Common myeloid progenitor, CD34-positive (primary cell): ENCODE measurements around the gene RAI14.

Experiments used
- CTCF ChIA-PET: fragments of 350-600 bp; sonication (Branson Sonifier 250); formaldehyde crosslinking; loops from one replicate; lab custom pipeline; 2021; ENCODE audit warnings: antibody characterized with exemption; lab: Charles Lee
- POLR2A ChIA-PET: fragments of 350-600 bp; sonication (Branson Sonifier 250); formaldehyde crosslinking; loops from one replicate; lab custom pipeline; 2021; ENCODE audit warnings: antibody characterized with exemption; lab: Charles Lee
- DNase-seq, 3 donors: peaks; one replicate each; pipeline versions ENCODE4 v3.0.0 to v3.0.0-alpha.2; 2013
- H3K27ac ChIP-seq, 2 experiments: 1 replicate in 1 of 2; 2 replicates in 1 of 2; pipeline ENCODE4 v1.7.0; 2013; ENCODE audit warnings: inconsistent platforms in 2 of 2, low read length in 2 of 2, mild to moderate bottlenecking in 2 of 2, low read depth in 1 of 2, moderate library complexity in 1 of 2; ENCODE audit not compliant: severe bottlenecking in 2 of 2, insufficient read depth in 1 of 2, poor library complexity in 1 of 2
- H3K27me3 ChIP-seq, 5 experiments: replicated peaks in 2 of 5; 1 replicate in 3 of 5; 2 replicates in 2 of 5; pipeline versions ENCODE4 v1.6.1 to v1.7.0; 2013; ENCODE audit warnings: low read length in 4 of 5, mild to moderate bottlenecking in 2 of 5, moderate library complexity in 2 of 5, inconsistent platforms in 1 of 5; ENCODE audit not compliant: insufficient read depth in 5 of 5, control insufficient read depth in 4 of 5
- H3K36me3 ChIP-seq, 4 experiments: 1 replicate in 2 of 4; 2 replicates in 2 of 4; pipeline versions ENCODE4 v1.6.1 to v1.7.0; 2013; ENCODE audit warnings: low read length in 3 of 4, control low read depth in 1 of 4, mild to moderate bottlenecking in 1 of 4; ENCODE audit not compliant: control insufficient read depth in 4 of 4, insufficient read depth in 4 of 4
- H3K4me1 ChIP-seq, 4 experiments: 1 replicate in 3 of 4; 2 replicates in 1 of 4; pipeline versions ENCODE4 v1.6.1 to v1.7.1; 2013; ENCODE audit warnings: low read length in 3 of 4, mild to moderate bottlenecking in 3 of 4, control low read depth in 1 of 4, inconsistent platforms in 1 of 4, moderate library complexity in 1 of 4; ENCODE audit not compliant: control insufficient read depth in 4 of 4, insufficient read depth in 4 of 4; ENCODE audit errors: control extremely low read depth in 1 of 4
- H3K4me3 ChIP-seq, 7 experiments: 1 replicate in 4 of 7; 2 replicates in 3 of 7; pipeline versions ENCODE4 v1.5.1 to v1.7.0; 2013; ENCODE audit warnings: mild to moderate bottlenecking in 7 of 7, low read length in 6 of 7, moderate library complexity in 6 of 7, inconsistent platforms in 2 of 7, low read depth in 2 of 7, control low read depth in 1 of 7; ENCODE audit not compliant: insufficient read depth in 4 of 7, control insufficient read depth in 1 of 7; ENCODE audit errors: extremely low read depth in 1 of 7
- H3K9me3 ChIP-seq, 5 experiments: 1 replicate in 4 of 5; 2 replicates in 1 of 5; pipeline versions ENCODE4 v1.6.1 to v1.7.1; 2013; ENCODE audit warnings: low read length in 4 of 5, mild to moderate bottlenecking in 2 of 5, inconsistent platforms in 1 of 5, low read depth in 1 of 5, moderate library complexity in 1 of 5; ENCODE audit not compliant: control insufficient read depth in 4 of 5, insufficient read depth in 2 of 5; ENCODE audit errors: control extremely low read depth in 1 of 5
- WGBS: methylation state at CpG from one replicate; pipeline ENCODE4 v1.1.5; 2013; ENCODE audit not compliant: insufficient coverage; 5-methylcytosine and 5-hydroxymethylcytosine counted together

The RAI14 gene

GRCh38 chr5:34666392-34667080 is 10.4 kb downstream of the RAI14 start:
- CTCF ChIA-PET: no interaction called here
- no peaks in the 10 kb centered on the region for H3K36me3 ChIP-seq
- 94% methylated on average over 6 of the region's 8 CpGs for WGBS

DNA sequence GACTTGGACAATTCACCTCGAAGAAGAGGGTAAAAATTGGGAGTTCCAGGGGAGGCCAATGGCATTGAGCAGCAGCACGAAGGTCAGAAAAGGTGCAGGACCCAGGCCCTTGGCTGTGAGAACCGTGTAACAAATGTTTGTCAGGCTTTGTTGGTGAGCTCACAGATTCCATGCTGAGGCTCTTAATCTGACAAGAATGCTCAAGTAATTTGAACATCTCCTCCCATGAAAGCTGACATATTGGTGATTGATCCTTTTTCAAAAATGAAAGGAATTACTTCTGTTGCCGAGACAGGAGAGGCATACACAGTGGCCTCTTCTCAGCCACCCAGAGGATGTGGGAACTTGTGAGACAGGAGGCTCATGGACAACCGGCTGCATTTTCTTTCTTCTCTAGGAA is 11.6 kb downstream of the RAI14 start:
- Histone ChIP-seq H3K27me3 (no peaks in the 10 kb centered on the region), H3K36me3 (no peaks in the 10 kb centered on the region), H3K4me3 (no peak overlapping the region), H3K27ac (no peak overlapping the region), H3K4me1 (no peaks in the 10 kb centered on the region), H3K9me3 (no peaks in the 10 kb centered on the region)
- ChIA-PET CTCF (no interaction called here), POLR2A (no interaction called here)
- 97% methylated on average over 5 of the region's 5 CpGs for WGBS
- DNase-seq: no peak

More at GRCh38 chr5:34666392-34667080, 10.4 kb downstream of the RAI14 start:
- H3K4me1 ChIP-seq: no peaks in the 10 kb centered on the region
- POLR2A ChIA-PET: no interaction called here
- H3K27ac ChIP-seq: no peak overlapping the region
- no peaks in the 10 kb centered on the region for H3K27me3 ChIP-seq
- H3K4me3 ChIP-seq: no peak overlapping the region
- H3K9me3 ChIP-seq: no peaks in the 10 kb centered on the region
- DNase-seq: no peak

- Histone ChIP-seq H3K27me3 (no peaks in the 10 kb centered on the region), H3K36me3 (no peaks in the 10 kb centered on the region), H3K4me3 (no peak overlapping the region), H3K4me1 (no peaks in the 10 kb centered on the region), H3K9me3 (no peaks in the 10 kb centered on the region), H3K27ac (no peak overlapping the region)
- POLR2A ChIA-PET: no interaction called here
- WGBS: 98% methylated on average over 5 of the region's 7 CpGs
- CTCF ChIA-PET: interaction anchor here (1.0 kb wide), 1 partner anchor 21 kb away, joined by 3 read pairs; no protein-coding TSS in a partner anchor
- no peak for DNase-seq
These were observed 13.9 kb downstream of the RAI14 start for GRCh38 chr5:34669931-34670516.

DNA sequence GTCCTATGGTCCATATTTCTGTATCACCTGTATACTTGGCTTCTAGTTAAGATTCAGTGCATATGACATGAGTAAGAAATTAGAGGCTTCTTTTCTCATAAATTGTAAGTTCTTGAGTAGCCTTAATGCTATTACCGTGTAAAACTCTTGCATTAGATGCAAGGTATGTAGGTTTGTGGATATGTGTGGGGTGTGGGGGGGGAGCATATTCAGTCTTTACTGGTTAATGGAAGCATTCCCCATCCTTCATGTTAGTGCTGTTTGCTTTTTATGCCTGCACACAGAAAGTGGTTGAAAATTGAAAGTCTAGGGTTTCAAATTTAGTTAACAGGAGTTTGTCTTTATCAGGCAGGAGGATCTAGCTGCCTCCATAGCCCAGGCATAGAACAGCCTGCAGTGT is 16.1 kb downstream of the RAI14 start:
- Histone ChIP-seq H3K4me1 (no peaks in the 10 kb centered on the region), H3K36me3 (no peaks in the 10 kb centered on the region), H3K9me3 (no peaks in the 10 kb centered on the region), H3K4me3 (no peak overlapping the region), H3K27me3 (no peaks in the 10 kb centered on the region), H3K27ac (no peak overlapping the region)
- ChIA-PET POLR2A (no interaction called here), CTCF (no interaction called here)
- WGBS: 100% methylated on average over 1 of the region's 1 CpG
- no peak for DNase-seq

GRCh38 chr5:34673463-34674125 is 17.5 kb downstream of the RAI14 start:
- Histone ChIP-seq H3K4me1 (no peaks in the 10 kb centered on the region), H3K27ac (no peak overlapping the region), H3K36me3 (no peaks in the 10 kb centered on the region), H3K27me3 (no peaks in the 10 kb centered on the region), H3K9me3 (no peaks in the 10 kb centered on the region), H3K4me3 (no peak overlapping the region)
- DNase-seq: no peak
- ChIA-PET POLR2A (interaction anchor here (0.6 kb wide), 1 partner anchor 184 kb away, joined by 3 read pairs; no protein-coding TSS in a partner anchor), CTCF (interaction anchor here (1.2 kb wide), 1 partner anchor 14 kb away, joined by 3 read pairs; no protein-coding TSS in a partner anchor)
- WGBS: 97% methylated on average over 3 of the region's 4 CpGs

- no peak overlapping the region for H3K4me3 ChIP-seq
- H3K4me1 ChIP-seq: no peaks in the 10 kb centered on the region
- H3K36me3 ChIP-seq: no peaks in the 10 kb centered on the region
- H3K9me3 ChIP-seq: no peaks in the 10 kb centered on the region
- ChIA-PET POLR2A (no interaction called here), CTCF (no interaction called here)
- no peaks in the 10 kb centered on the region for H3K27me3 ChIP-seq
- no peak overlapping the region for H3K27ac ChIP-seq
- DNase-seq: no peak
- 100% methylated on average over 1 of the region's 3 CpGs for WGBS
These were observed 18.1 kb downstream of the RAI14 start for GRCh38 chr5:34674187-34674586.

DNA sequence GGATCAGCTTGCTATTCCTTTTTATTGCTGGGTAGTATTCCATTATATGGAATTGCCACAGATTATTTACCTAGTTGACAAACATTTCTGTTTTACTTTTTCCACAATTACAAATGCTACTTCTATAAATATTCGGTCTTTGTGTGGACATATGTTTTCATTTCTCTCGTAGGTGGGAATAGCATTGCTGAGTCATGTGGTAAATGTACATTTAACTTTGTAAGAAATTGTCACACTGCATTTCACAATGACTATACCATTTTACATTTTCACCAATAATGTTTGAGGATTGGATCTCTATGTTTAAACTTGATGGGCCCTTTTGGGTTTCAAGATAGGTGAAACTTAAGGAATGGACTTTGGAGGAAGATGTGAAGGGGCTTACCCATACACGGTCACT is 19.7 kb downstream of the RAI14 start:
- no peaks in the 10 kb centered on the region for H3K9me3 ChIP-seq
- WGBS: 88% methylated on average over 1 of the region's 3 CpGs
- H3K36me3 ChIP-seq: no peaks in the 10 kb centered on the region
- ChIA-PET POLR2A (no interaction called here), CTCF (interaction anchor here (1.0 kb wide), 1 partner anchor 222 kb away, joined by 3 read pairs; no protein-coding TSS in a partner anchor)
- H3K27me3 ChIP-seq: no peaks in the 10 kb centered on the region
- H3K27ac ChIP-seq: no peak overlapping the region
- DNase-seq: no peak
- no peak overlapping the region for H3K4me3 ChIP-seq
- no peaks in the 10 kb centered on the region for H3K4me1 ChIP-seq
